ENCODE results near the gene IZUMO4. TPM values are rescaled to one million over a fixed set of nuclear protein-coding genes. Genes with fewer than 3 reads are reported as not detected.

IZUMO4 gene
- total and polyA plus RNA-seq, 11 donors, result 1.7 to 6.2 (median 2.6) TPM; not detected in 1

DNA sequence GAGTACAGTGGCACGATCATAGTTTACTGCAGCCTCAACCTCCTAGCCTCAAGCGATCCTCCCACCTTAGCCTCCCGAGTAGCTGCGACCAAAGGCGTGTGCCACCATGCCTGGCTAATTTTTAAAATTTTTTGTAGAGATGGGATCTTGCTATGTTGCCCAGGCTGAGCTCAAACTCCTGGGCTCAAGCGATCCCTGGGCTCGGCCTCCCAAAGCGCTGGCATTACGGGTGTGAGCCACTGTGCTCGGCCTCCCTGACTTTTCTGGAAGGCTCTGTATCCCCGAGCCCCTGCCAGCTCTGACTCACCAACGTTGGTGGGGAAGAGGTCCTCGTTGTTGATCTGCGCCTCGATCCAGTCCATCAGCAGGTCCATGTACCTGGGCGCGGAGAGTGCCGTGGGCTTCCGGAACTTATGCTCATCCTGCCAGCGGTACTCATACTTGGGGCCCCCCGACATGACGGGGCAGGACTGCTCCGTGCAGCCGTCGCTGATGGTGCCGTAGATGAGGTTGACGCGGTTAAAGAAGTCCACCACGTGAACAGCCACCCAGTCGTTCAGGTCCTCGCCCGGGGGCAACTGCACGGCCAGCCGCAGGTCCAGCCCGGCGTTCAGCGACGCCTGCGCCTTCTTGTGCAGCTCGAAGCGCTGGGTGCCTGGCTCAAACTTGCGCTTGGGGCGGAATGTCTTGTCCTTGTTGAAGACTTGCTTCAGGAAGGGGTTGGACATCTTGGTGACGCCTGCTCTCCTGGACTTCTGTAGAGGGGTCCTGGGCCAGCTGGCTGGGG is 18.7 kb upstream of the IZUMO4 start:
- 95 to 96% (median 96%) methylated on average over 34 to 44 of the region's 44 CpGs for WGBS, 4 donors
- peaks cover 0 to 46% (median under 1%) of the 10 kb centered on the region in 12 donors for H3K4me1 ChIP-seq
- intact Hi-C loops (cut with DNase I), result loop anchor here in 2 of 10 donors (5.0 to 10.0 kb wide), 2 partner anchors 143 to 151 kb away; no protein-coding TSS in a partner anchor
- no peak for ATAC-seq
- DNase-seq, result no peak
- H3K9me3 ChIP-seq, result no peaks in the 10 kb centered on the region
- no peak overlapping the region for H3K4me3 ChIP-seq
- no peak for TF ChIP-seq POLR2A (IDR thresholded peaks at IDR 0.05)
- no peak for TF ChIP-seq CTCF (IDR thresholded peaks at IDR 0.05)
- H3K36me3 ChIP-seq, result peaks cover 0 to 94% (median 77%) of the 10 kb centered on the region in 9 donors
- no peaks in the 10 kb centered on the region for H3K27me3 ChIP-seq
- no peak overlapping the region for H3K27ac ChIP-seq

DNA sequence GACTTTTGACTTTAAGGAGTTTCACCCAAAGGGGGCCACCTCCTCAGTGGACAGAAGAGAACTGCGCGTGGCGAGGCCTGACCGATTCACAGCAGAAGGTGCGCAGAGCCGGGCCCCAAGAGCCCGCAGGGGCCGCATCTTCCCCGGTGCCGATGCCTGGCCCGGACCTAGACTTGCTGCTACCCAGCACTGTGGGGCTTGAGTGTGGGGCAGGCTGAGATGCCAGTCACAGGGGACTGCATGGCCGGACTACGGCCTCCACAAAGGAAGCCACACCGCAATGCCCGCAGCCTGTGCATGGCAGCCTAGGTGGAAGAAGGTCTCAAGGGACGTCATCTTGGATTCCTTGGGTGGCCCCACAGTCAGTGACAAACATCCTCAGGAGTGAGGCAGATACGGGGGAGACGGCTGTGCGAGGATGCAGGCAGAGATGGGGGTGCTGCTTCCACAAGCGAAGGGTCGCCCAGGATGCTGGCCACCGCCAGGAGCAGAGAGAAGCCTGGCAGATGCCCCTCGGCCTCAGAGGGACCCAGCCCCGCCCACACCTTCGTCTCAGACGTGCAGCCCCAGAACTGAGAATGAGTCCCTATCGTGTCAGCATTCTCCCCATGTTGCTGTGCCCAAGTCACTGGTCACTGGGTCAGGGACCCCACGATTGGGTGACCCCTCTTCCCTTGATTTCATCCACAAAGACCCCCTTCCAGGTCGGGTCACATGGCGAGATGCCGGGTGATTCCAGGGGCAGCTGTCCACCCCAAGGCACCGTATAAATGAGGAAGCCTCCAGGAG is 17.4 kb upstream of the IZUMO4 start:
- intact Hi-C loops (cut with DNase I), result loop anchor here in 2 of 10 donors (5.0 to 10.0 kb wide), 2 partner anchors 144 to 152 kb away; no protein-coding TSS in a partner anchor
- DNase-seq (no peak), ATAC-seq (no peak)
- Histone ChIP-seq H3K9me3 (no peaks in the 10 kb centered on the region), H3K4me3 (no peak overlapping the region), H3K4me1 (peaks cover 0 to 47% (median 7%) of the 10 kb centered on the region in 12 donors), H3K27me3 (no peaks in the 10 kb centered on the region), H3K36me3 (peaks cover 0 to 93% (median 74%) of the 10 kb centered on the region in 9 donors), H3K27ac (no peak overlapping the region)
- WGBS, 4 donors, result 89 to 93% (median 93%) methylated on average over 28 to 32 of the region's 32 CpGs
- TF ChIP-seq POLR2A (IDR thresholded peaks at IDR 0.05) (no peak), CTCF (IDR thresholded peaks at IDR 0.05) (no peak)

DNA sequence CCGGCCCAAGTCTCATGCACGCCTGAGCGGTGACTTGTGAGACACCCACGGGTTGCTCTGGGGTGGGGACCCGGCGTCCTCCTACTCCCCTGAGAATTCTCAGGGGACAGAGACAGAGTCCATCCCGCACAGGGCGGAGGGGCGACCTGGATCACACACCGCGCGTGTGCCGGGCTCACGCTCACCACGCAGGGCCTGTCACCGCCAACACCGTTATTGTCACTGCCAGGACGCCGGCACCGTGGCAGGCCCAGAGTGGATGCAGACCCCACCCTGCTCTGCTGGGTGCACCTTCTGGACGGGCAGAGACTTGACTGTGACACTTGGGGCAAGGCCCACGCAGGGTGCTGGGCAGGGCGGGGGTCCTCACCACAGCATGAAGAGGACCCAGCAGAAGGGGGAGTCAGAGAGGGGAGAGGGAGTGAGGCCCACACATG is 16.8 kb upstream of the IZUMO4 start:
- Histone ChIP-seq H3K36me3 (peaks cover 0 to 93% (median 74%) of the 10 kb centered on the region in 9 donors), H3K9me3 (no peaks in the 10 kb centered on the region), H3K4me1 (peaks cover 0 to 48% (median 7%) of the 10 kb centered on the region in 12 donors), H3K27ac (no peak overlapping the region), H3K4me3 (no peak overlapping the region), H3K27me3 (no peaks in the 10 kb centered on the region)
- TF ChIP-seq CTCF (IDR thresholded peaks at IDR 0.05) (no peak), POLR2A (IDR thresholded peaks at IDR 0.05) (no peak)
- DNase-seq, result no peak
- ATAC-seq, result peak in 1 of 4 donors; percentile 8
- intact Hi-C loops (cut with DNase I), result loop anchor here in 2 of 10 donors (5.0 to 10.0 kb wide), 2 partner anchors 145 to 153 kb away; no protein-coding TSS in a partner anchor
- 89 to 90% (median 90%) methylated on average over 20 to 23 of the region's 23 CpGs; no CpG with 5 or more reads in 1 of the 4 donors for WGBS, 4 donors

All from heart left ventricle (tissue), 16 donors.